Heart right ventricle (tissue), 16 donors: ENCODE measurements around the gene EFNA5. TPM values are rescaled to one million over a fixed set of nuclear protein-coding genes. Genes with fewer than 3 reads are reported as not detected.
"Not testable (repeated sequence)": the region's sequence is repeated elsewhere in the genome, so short reads cannot be mapped to it uniquely, and the experiment has no call there.

Experiments used
- ATAC-seq, 8 donors: fragments of 200-7000 bp; cut with Tn5 transposase; one replicate each; pipeline ENCODE4 v1.9.1; 2020; ENCODE audit warnings: mild to moderate bottlenecking in 8 of 8, moderate library complexity in 8 of 8, moderate number of reproducible peaks in 1 of 8
- DNase-seq, 2 donors: peaks; one replicate each; pipeline ENCODE4 v3.0.0-alpha.2; 2020
- H3K27ac ChIP-seq, 10 donors: fragments of 200-600 bp; sonication (generic) in 2 of 10; one replicate each; pipeline versions ENCODE4 v1.5.0 to v1.8.0; 2020 to 2022; ENCODE audit warnings: mild to moderate bottlenecking in 3 of 10
- H3K27me3 ChIP-seq, 7 donors: fragments of 200-600 bp; one replicate each; pipeline ENCODE4 v1.8.0; 2021 to 2022; ENCODE audit warnings: mild to moderate bottlenecking in 2 of 7
- H3K36me3 ChIP-seq, 9 donors: fragments of 200-600 bp; sonication (generic) in 1 of 9; one replicate each; pipeline versions ENCODE4 v1.5.0 to v1.8.0; 2020 to 2022; ENCODE audit warnings: mild to moderate bottlenecking in 2 of 9
- H3K4me1 ChIP-seq, 9 donors: fragments of 200-600 bp; sonication (generic) in 1 of 9; one replicate each; pipeline versions ENCODE4 v1.5.0 to v1.8.0; 2020 to 2022; ENCODE audit warnings: mild to moderate bottlenecking in 4 of 9
- H3K4me3 ChIP-seq, 10 donors: fragments of 200-600 bp; sonication (generic) in 2 of 10; one replicate each; pipeline versions ENCODE4 v1.5.0 to v1.8.0; 2020 to 2022; ENCODE audit warnings: mild to moderate bottlenecking in 7 of 10, moderate library complexity in 2 of 10
- H3K9me3 ChIP-seq, 11 donors: fragments of 200-600 bp in 10 of 11; sonication (generic) in 2 of 11; one replicate each; pipeline versions ENCODE4 v1.5.0 to v1.8.0; 2013 to 2022; ENCODE audit warnings: mild to moderate bottlenecking in 2 of 11, control low read depth in 1 of 11, moderate library complexity in 1 of 11
- CTCF ChIP-seq, 9 donors: fragments of 200-600 bp; sonication (generic) in 2 of 9; IDR thresholded peaks; one replicate each; pipeline versions ENCODE4 v1.5.0 to v1.8.0; 2021 to 2022; ENCODE audit warnings: antibody characterized with exemption in 9 of 9, mild to moderate bottlenecking in 5 of 9, moderate library complexity in 1 of 9
- WGBS, 2 donors: extraction: QIAGEN DNeasy Blood & Tissue Kit; methylation state at CpG; one replicate each; pipeline ENCODE4 v1.1.7; 2013; ENCODE audit warnings: inconsistent platforms in 1 of 2; 5-methylcytosine and 5-hydroxymethylcytosine counted together
- intact Hi-C, 10 donors: fragments of 100-400 bp; cut with DNase I; formaldehyde crosslinking; loops; one replicate each; pipeline versions ENCODE4 v1.11.1 to v1.14.2; 2022
- polyA plus RNA-seq, 2 donors: library from polyadenylated mRNA; stranded (reverse); fragments of 200-250 nt; gene quantifications; one replicate each; pipeline ENCODE4 v1.2.3, GENCODE V29; 2013
- total RNA-seq, 10 donors: library from RNA; stranded (reverse); fragmentation: NEBNext Ultra II Directional in 3 of 10; extraction: Animal tissue kit (Norgen Biotek cat#: 25700) in 3 of 10; gene quantifications; one replicate each; pipeline versions ENCODE4 v1.2.1 to v1.2.4, GENCODE V29; 2021 to 2023
- donor health status: Arrhythmogenic right ventricular cardiomyopathy.
- donor health status: ischemic (EF 13 %, LVEDD 7.1; RV severe dilation, severe dysfunction).
- donor health status: healthy with polysubstance abuse.
- donor health status: DM: no; HTN: yes; CAD: no.
- donor health status: DM: no; HTN: no; CAD: no.
- donor health status: ischemic (EF 25% LVEDD 6.9; RV normal size, moderate dysfunction).
- donor health status: ischemic (EF 25% LVEDD 5.7; RV mildly dilated, moderate dysfunction).
- donor health status: healthy.
- donor health status: DM: yes; HTN: yes; CAD: no.
- donor health status: Ischemic cardiomyopathy.
- donor health status: ischemic (EF 35%, LVEDD 5.7; RV mildly dilated, moderate dysfunction).
- donor health status: nonischemic (EF 11% LVEDD 7.7; RV severe dilation, severe dysfunction).
- donor health status: DM: yes; HTN: yes; CAD: no.
- donor health status: PGD.
- donor health status: ischemic (EF 29% LVEDD 5.4; RV normal size, mild dysfunction).
- donor health status: nonischemic (EF 23%, LVEDD 6.1; RV moderate dilation, normal function).

The EFNA5 gene
- total and polyA plus RNA-seq, 12 donors = 6.9 to 49.4 (median 33.9) TPM

GRCh38 chr5:107456281-107456715 lies 214.4 kb downstream of the EFNA5 start:
- Histone ChIP-seq H3K4me3 (no peak overlapping the region), H3K27me3 (no peaks in the 10 kb centered on the region), H3K9me3 (no peaks in the 10 kb centered on the region), H3K4me1 (peaks cover 0 to 32% (median 0%) of the 10 kb centered on the region in 9 donors), H3K36me3 (no peaks in the 10 kb centered on the region), H3K27ac (no peak overlapping the region)
- no peak for TF ChIP-seq CTCF (IDR thresholded peaks at IDR 0.05)
- DNase-seq = no peak
- no peak for ATAC-seq
- intact Hi-C loops = no loop called here

- Histone ChIP-seq H3K27ac (no peak overlapping the region), H3K4me3 (no peak overlapping the region), H3K9me3 (no peaks in the 10 kb centered on the region), H3K27me3 (no peaks in the 10 kb centered on the region), H3K36me3 (no peaks in the 10 kb centered on the region), H3K4me1 (peaks cover 0 to 32% (median 0%) of the 10 kb centered on the region in 9 donors)
- intact Hi-C loops = no loop called here
- DNase-seq (no peak), ATAC-seq (no peak)
- no peak for TF ChIP-seq CTCF (IDR thresholded peaks at IDR 0.05)
- 30 to 42% methylated on average over 4 of the region's 4 CpGs for WGBS, 2 donors
These were observed 215.6 kb downstream of the EFNA5 start for GRCh38 chr5:107455111-107455544.

- H3K36me3 ChIP-seq, DNase-seq, H3K27ac ChIP-seq, intact Hi-C loops, H3K9me3 ChIP-seq, ATAC-seq, H3K27me3 ChIP-seq, H3K4me3 ChIP-seq: not testable (repeated sequence)
- H3K4me1 ChIP-seq = peaks cover 0 to 24% (median 0%) of the 10 kb centered on the region in 9 donors
- WGBS, 2 donors = 96 to 98% methylated on average over 4 of the region's 4 CpGs
These were observed 218.9 kb downstream of the EFNA5 start for GRCh38 chr5:107451827-107452226.

- intact Hi-C loops = no loop called here
- ATAC-seq = no peak
- Histone ChIP-seq H3K4me3 (no peak overlapping the region), H3K4me1 (peaks cover 0 to 24% (median 0%) of the 10 kb centered on the region in 9 donors), H3K27me3 (no peaks in the 10 kb centered on the region), H3K27ac (no peak overlapping the region), H3K36me3 (no peaks in the 10 kb centered on the region), H3K9me3 (no peaks in the 10 kb centered on the region)
- no peak for TF ChIP-seq CTCF (IDR thresholded peaks at IDR 0.05)
- WGBS, 2 donors = 80 to 81% methylated on average over 3 of the region's 3 CpGs
- DNase-seq = no peak
These were observed 219.7 kb downstream of the EFNA5 start for GRCh38 chr5:107451028-107451427.

- no peak overlapping the region for H3K27ac ChIP-seq
- ATAC-seq (no peak), DNase-seq (no peak)
- no peaks in the 10 kb centered on the region for H3K27me3 ChIP-seq
- no peaks in the 10 kb centered on the region for H3K36me3 ChIP-seq
- no peak overlapping the region for H3K4me3 ChIP-seq
- H3K4me1 ChIP-seq = peaks cover 0 to 22% (median 0%) of the 10 kb centered on the region in 9 donors
- TF ChIP-seq CTCF (IDR thresholded peaks at IDR 0.05) = no peak
- no peaks in the 10 kb centered on the region for H3K9me3 ChIP-seq
- intact Hi-C loops = no loop called here
- 87 to 89% methylated on average over 3 of the region's 3 CpGs for WGBS, 2 donors
These were observed 220.2 kb downstream of the EFNA5 start for GRCh38 chr5:107450531-107450930.
